Naive thymus-derived CD4-positive, alpha-beta T cell (primary cell): Measurements from ENCODE around the gene GLS2. TPM values are rescaled to one million over a fixed set of nuclear protein-coding genes. Genes with fewer than 3 reads are reported as not detected.

Source experiments
- ATAC-seq: fragments of 150-1000 bp; cut with Tn5 transposase; 2 replicates; pipeline ENCODE4 v1.10.0; 2021; ENCODE audit warnings: mild to moderate bottlenecking, moderate library complexity
- CTCF ChIA-PET: fragments of 350-600 bp; sonication (Branson Sonifier 250); formaldehyde crosslinking; loops from one replicate; lab custom pipeline; 2021; ENCODE audit warnings: antibody characterized with exemption; lab: Charles Lee
- POLR2A ChIA-PET: fragments of 350-600 bp; sonication (Branson Sonifier 250); formaldehyde crosslinking; loops from one replicate; lab custom pipeline; 2021; ENCODE audit warnings: antibody characterized with exemption, inconsistent platforms; lab: Charles Lee
- DNase-seq, 9 donors: peaks; one replicate each; pipeline versions ENCODE4 v3.0.0 to v3.0.0-alpha.2; 2020 to 2022; ENCODE audit warnings: mixed read lengths in 1 of 9
- H3K27ac ChIP-seq: one replicate; pipeline ENCODE4 v1.7.0; 2013; ENCODE audit warnings: mild to moderate bottlenecking, low read depth, low read length, moderate library complexity
- H3K27me3 ChIP-seq, 2 donors: one replicate each; pipeline ENCODE4 v1.7.0; 2013; ENCODE audit warnings: low read length in 2 of 2, mild to moderate bottlenecking in 2 of 2, moderate library complexity in 2 of 2; ENCODE audit not compliant: control insufficient read depth in 2 of 2, insufficient read depth in 2 of 2
- H3K36me3 ChIP-seq, 3 experiments: 1 replicate in 2 of 3; 2 replicates in 1 of 3; pipeline ENCODE4 v1.7.0; 2013; ENCODE audit warnings: low read length in 3 of 3, mild to moderate bottlenecking in 3 of 3, moderate library complexity in 1 of 3; ENCODE audit not compliant: insufficient read depth in 3 of 3, control insufficient read depth in 2 of 3
- H3K4me1 ChIP-seq, 2 donors: one replicate each; pipeline ENCODE4 v1.7.0; 2013; ENCODE audit warnings: low read length in 2 of 2, mild to moderate bottlenecking in 2 of 2, moderate library complexity in 1 of 2; ENCODE audit not compliant: control insufficient read depth in 2 of 2, insufficient read depth in 2 of 2
- H3K4me3 ChIP-seq: 2 replicates; pipeline ENCODE4 v1.7.0; 2013; ENCODE audit warnings: mild to moderate bottlenecking, low read length
- H3K9me3 ChIP-seq, 3 experiments: 1 replicate in 2 of 3; 2 replicates in 1 of 3; pipeline ENCODE4 v1.7.0; 2013; ENCODE audit warnings: low read length in 3 of 3; ENCODE audit not compliant: control insufficient read depth in 2 of 3
- H3K27ac Mint-ChIP-seq, 9 donors: one replicate each; pipeline ENCODE4 v1.8.0; 2020 to 2022; ENCODE audit warnings: mixed read lengths in 9 of 9, mild to moderate bottlenecking in 8 of 9, moderate library complexity in 5 of 9, inconsistent platforms in 2 of 9
- H3K27me3 Mint-ChIP-seq, 5 donors: one replicate each; pipeline ENCODE4 v1.8.0; 2021 to 2022; ENCODE audit warnings: mixed read lengths in 5 of 5, mild to moderate bottlenecking in 1 of 5
- H3K36me3 Mint-ChIP-seq, 5 donors: one replicate each; pipeline ENCODE4 v1.8.0; 2020 to 2022; ENCODE audit warnings: mixed read lengths in 5 of 5, mild to moderate bottlenecking in 3 of 5, inconsistent platforms in 1 of 5
- H3K4me1 Mint-ChIP-seq, 7 donors: one replicate each; pipeline ENCODE4 v1.8.0; 2020 to 2022; ENCODE audit warnings: mixed read lengths in 7 of 7, mild to moderate bottlenecking in 3 of 7, inconsistent platforms in 1 of 7
- H3K4me3 Mint-ChIP-seq, 10 donors: one replicate each; pipeline ENCODE4 v1.8.0; 2020 to 2022; ENCODE audit warnings: mild to moderate bottlenecking in 10 of 10, mixed read lengths in 10 of 10, moderate library complexity in 6 of 10, inconsistent platforms in 2 of 10
- H3K9me3 Mint-ChIP-seq, 11 donors: one replicate each; pipeline ENCODE4 v1.8.0; 2020 to 2022; ENCODE audit warnings: mixed read lengths in 11 of 11, mild to moderate bottlenecking in 4 of 11, inconsistent platforms in 1 of 11, moderate library complexity in 1 of 11
- intact Hi-C, 2 donors: fragments of 100-400 bp; cut with micrococcal nuclease; formaldehyde crosslinking; loops; one replicate each; pipeline ENCODE4 v1.15.1; 2023
- polyA plus RNA-seq, 2 donors: library from polyadenylated mRNA; unstranded; fragments of 300-500 nt; fragmentation: Illumina TruSeq; gene quantifications; one replicate each; pipeline ENCODE4 v1.2.3, GENCODE V29; 2021
- total RNA-seq, 6 experiments: library from RNA in 5 of 6; stranded (reverse) in 5 of 6; gene quantifications; 1 replicate in 5 of 6; 2 replicates in 1 of 6; pipeline ENCODE4 v1.2.3 and lab custom pipeline; 2021 to 2026

GLS2 gene
- total and polyA plus RNA-seq, 7 experiments from 2014 or later: 0.94 to 10.2 (median 5.9) TPM

- peaks cover 0 to 13% (median 5%) of the 10 kb centered on the region in 7 donors for H3K4me1 Mint-ChIP-seq
- no peak for ATAC-seq
- H3K27ac ChIP-seq: no peak overlapping the region
- no peak overlapping the region for H3K4me3 ChIP-seq
- H3K27ac Mint-ChIP-seq: peak overlapping the region in 1 of 9 donors; percentile 67
- H3K4me3 Mint-ChIP-seq: no peak overlapping the region
- no peaks in the 10 kb centered on the region for H3K4me1 ChIP-seq
- H3K36me3 Mint-ChIP-seq: peaks cover 0 to 7% (median 0%) of the 10 kb centered on the region in 5 donors
- peaks cover 0 to 8% (median 0%) of the 10 kb centered on the region in 3 experiments for H3K36me3 ChIP-seq
- H3K9me3 ChIP-seq: no peaks in the 10 kb centered on the region
- ChIA-PET POLR2A (interaction anchor here (0.5 kb wide), 1 partner anchor 81 kb away, joined by 4 read pairs; no protein-coding TSS in a partner anchor), CTCF (interaction anchor here (1.0 kb wide), 1 partner anchor 284 kb away, joined by 3 read pairs; no protein-coding TSS in a partner anchor)
- no peak for DNase-seq
- H3K9me3 Mint-ChIP-seq: no peaks in the 10 kb centered on the region
- H3K27me3 Mint-ChIP-seq: no peaks in the 10 kb centered on the region
- no peaks in the 10 kb centered on the region for H3K27me3 ChIP-seq
- intact Hi-C loops: no loop called here
These were observed 11.8 kb downstream of the GLS2 start for GRCh38 chr12:56476143-56476542.

- peak overlapping the region in 3 of 9 donors; percentile 5 to 71 (median 35) for H3K27ac Mint-ChIP-seq
- no peaks in the 10 kb centered on the region for H3K27me3 ChIP-seq
- peaks cover 0 to 8% (median 0%) of the 10 kb centered on the region in 3 experiments for H3K36me3 ChIP-seq
- no peaks in the 10 kb centered on the region for H3K27me3 Mint-ChIP-seq
- ChIA-PET CTCF (no interaction called here), POLR2A (no interaction called here)
- peaks cover 6% of the 10 kb centered on the region in 2 donors for H3K4me1 ChIP-seq
- intact Hi-C loops: no loop called here
- no peak for ATAC-seq
- H3K4me3 Mint-ChIP-seq: no peak overlapping the region
- no peak for DNase-seq
- no peak overlapping the region for H3K27ac ChIP-seq
- H3K36me3 Mint-ChIP-seq: peaks cover 0 to 7% (median 3%) of the 10 kb centered on the region in 5 donors
- no peak overlapping the region for H3K4me3 ChIP-seq
- no peaks in the 10 kb centered on the region for H3K9me3 ChIP-seq
- no peaks in the 10 kb centered on the region for H3K9me3 Mint-ChIP-seq
- H3K4me1 Mint-ChIP-seq: peaks cover 8 to 25% (median 14%) of the 10 kb centered on the region in 7 donors
These were observed 13.6 kb downstream of the GLS2 start for GRCh38 chr12:56474389-56474788.

DNA sequence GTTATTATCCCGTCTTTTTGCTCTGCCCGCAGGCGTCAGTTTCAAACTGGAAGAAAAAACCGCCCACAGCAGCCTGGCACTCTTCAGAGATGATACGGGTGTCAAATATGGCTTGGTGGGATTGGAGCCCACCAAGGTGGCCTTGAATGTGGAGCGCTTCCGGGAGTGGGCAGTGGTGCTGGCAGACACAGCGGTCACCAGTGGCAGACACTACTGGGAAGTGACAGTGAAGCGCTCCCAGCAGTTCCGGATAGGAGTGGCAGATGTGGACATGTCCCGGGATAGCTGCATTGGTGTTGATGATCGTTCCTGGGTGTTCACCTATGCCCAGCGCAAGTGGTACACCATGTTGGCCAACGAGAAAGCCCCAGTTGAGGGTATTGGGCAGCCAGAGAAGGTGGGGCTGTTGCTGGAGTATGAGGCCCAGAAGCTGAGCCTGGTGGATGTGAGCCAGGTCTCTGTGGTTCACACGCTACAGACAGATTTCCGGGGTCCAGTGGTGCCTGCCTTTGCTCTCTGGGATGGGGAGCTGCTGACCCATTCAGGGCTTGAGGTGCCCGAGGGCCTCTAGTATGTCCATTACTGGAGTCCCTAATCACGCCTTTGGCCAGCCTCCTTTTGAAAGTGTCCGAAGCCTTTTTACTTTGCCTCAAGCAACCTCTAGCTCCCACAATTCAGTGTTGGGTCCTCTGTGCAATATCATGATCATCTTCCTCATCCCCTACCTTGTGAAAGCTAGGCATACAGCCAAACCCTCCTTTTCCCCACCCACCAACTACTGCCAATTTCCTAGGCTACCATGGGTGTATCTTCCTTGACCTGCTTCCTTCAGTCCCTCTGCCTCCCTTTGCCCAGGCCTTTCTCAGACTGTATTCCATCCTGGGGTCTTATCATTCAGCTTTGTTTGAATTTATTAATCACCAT is 18.7 kb downstream of the GLS2 start:
- DNase-seq (peak in 1 of 9 donors; percentile 32), ATAC-seq (no peak)
- POLR2A ChIA-PET: interaction anchor here (0.9 to 3.3 kb wide), 18 partner anchors 8 to 642 kb away, joined by 3 to 16 read pairs (median 4); partner anchors contain the start of genes CNPY2, IL23A, RNF41 and RPL41
- H3K4me3 ChIP-seq: peak overlapping the region; percentile 99
- CTCF ChIA-PET: interaction anchor here (1.0 to 2.2 kb wide), 4 partner anchors 153 to 351 kb away, joined by 3 to 6 read pairs (median 4); partner anchors contain the start of genes CNPY2, RNF41 and ZC3H10
- Mint-ChIP-seq H3K9me3 (no peaks in the 10 kb centered on the region), H3K4me1 (peaks cover 6 to 49% (median 23%) of the 10 kb centered on the region in 7 donors), H3K27me3 (no peaks in the 10 kb centered on the region), H3K27ac (peak overlapping the region; percentile 92 to 99 (median 98)), H3K36me3 (peaks cover 0 to 9% (median 0%) of the 10 kb centered on the region in 5 donors), H3K4me3 (peak overlapping the region; percentile 90 to 99 (median 97))
- intact Hi-C loops: loop anchor here in 1 of 2 donors (2.0 to 5.0 kb wide), 2 partner anchors 20 to 218 kb away; partner anchors contain the start of genes GLS2 and PTGES3
- H3K27me3 ChIP-seq: no peaks in the 10 kb centered on the region
- no peaks in the 10 kb centered on the region for H3K9me3 ChIP-seq
- peaks cover 0 to 12% (median 0%) of the 10 kb centered on the region in 3 experiments for H3K36me3 ChIP-seq
- H3K27ac ChIP-seq: peak overlapping the region; percentile 87
- peaks cover 12 to 17% of the 10 kb centered on the region in 2 donors for H3K4me1 ChIP-seq

- H3K27ac ChIP-seq: peak within 1 kb of the TSS; percentile 87
- ChIA-PET POLR2A (interaction anchor here (0.7 to 3.3 kb wide), 17 partner anchors 9 to 643 kb away, joined by 3 to 16 read pairs (median 4); partner anchors contain the start of genes ANKRD52, BAZ2A, IL23A and PAN2), CTCF (interaction anchor here (1.1 to 2.2 kb wide), 3 partner anchors 153 to 350 kb away, joined by 3 to 6 read pairs (median 5); partner anchors contain the start of genes CNPY2, RNF41 and ZC3H10)
- H3K27me3 Mint-ChIP-seq: no peaks in the 10 kb centered on the region
- peaks cover 0 to 10% (median 0%) of the 10 kb centered on the region in 3 experiments for H3K36me3 ChIP-seq
- no peaks in the 10 kb centered on the region for H3K9me3 Mint-ChIP-seq
- peak within 1 kb of the TSS; percentile 92 to 99 (median 98) for H3K27ac Mint-ChIP-seq
- peaks cover 12 to 20% of the 10 kb centered on the region in 2 donors for H3K4me1 ChIP-seq
- H3K4me3 ChIP-seq: peak within 1 kb of the TSS; percentile 99
- H3K9me3 ChIP-seq: no peaks in the 10 kb centered on the region
- H3K36me3 Mint-ChIP-seq: peaks cover 0 to 9% (median 0%) of the 10 kb centered on the region in 5 donors
- intact Hi-C loops: loop anchor here (1.0 to 5.0 kb wide), 17 partner anchors 19 to 1304 kb away; partner anchors contain the start of genes GLS2 (in 2 of the 2), PTGES3 (in 2 of the 2), STAT2 (in 2 of the 2) and TIMELESS (in 2 of the 2)
- no peaks in the 10 kb centered on the region for H3K27me3 ChIP-seq
- peaks cover 6 to 51% (median 26%) of the 10 kb centered on the region in 7 donors for H3K4me1 Mint-ChIP-seq
- ATAC-seq (peak; percentile 99), DNase-seq (peak; percentile 89 to 97 (median 96))
- H3K4me3 Mint-ChIP-seq: peak within 1 kb of the TSS; percentile 90 to 99 (median 97)
These were observed 19.6 kb downstream of the GLS2 start, which contains the start of gene SPRYD4 for GRCh38 chr12:56468216-56469006. Gene SPRYD4 (plus strand): TSS chr12:56468578. CDS start chr12:56468592, 14 bp downstream.

DNA sequence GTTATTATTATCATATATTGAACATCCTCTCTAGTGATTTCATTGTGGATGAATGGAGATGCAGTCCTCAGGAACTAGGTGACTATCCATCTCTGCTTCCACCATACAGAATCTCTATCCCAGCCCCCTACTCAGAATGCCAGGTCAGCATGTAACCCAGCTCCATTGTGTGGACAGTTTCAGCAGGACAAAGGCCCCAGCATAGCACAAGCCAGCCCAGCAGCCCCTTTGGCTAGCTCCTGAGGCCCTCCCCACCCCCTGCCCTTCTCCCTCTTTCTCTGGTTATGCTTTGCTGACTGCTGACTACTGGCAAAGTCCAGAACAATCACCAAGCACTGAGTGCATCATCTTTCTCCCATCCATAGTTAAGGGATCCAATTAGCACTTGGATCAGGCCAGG is 25.4 kb downstream of the GLS2 start:
- no peaks in the 10 kb centered on the region for H3K36me3 Mint-ChIP-seq
- Histone ChIP-seq H3K9me3 (no peaks in the 10 kb centered on the region), H3K4me1 (peaks cover 0 to 6% of the 10 kb centered on the region in 2 donors), H3K4me3 (no peak overlapping the region), H3K27ac (no peak overlapping the region), H3K36me3 (no peaks in the 10 kb centered on the region), H3K27me3 (no peaks in the 10 kb centered on the region)
- ATAC-seq (no peak), DNase-seq (no peak)
- H3K9me3 Mint-ChIP-seq: no peaks in the 10 kb centered on the region
- H3K4me1 Mint-ChIP-seq: peaks cover 0 to 14% (median 7%) of the 10 kb centered on the region in 7 donors
- H3K4me3 Mint-ChIP-seq: no peak overlapping the region
- no peaks in the 10 kb centered on the region for H3K27me3 Mint-ChIP-seq
- CTCF ChIA-PET: interaction anchor here (1.1 to 4.0 kb wide), 6 partner anchors 13 to 343 kb away, joined by 4 to 22 read pairs (median 18); partner anchors contain the start of genes SMARCC2, STAT2 and TIMELESS
- intact Hi-C loops: loop anchor here in 1 of 2 donors (5.0 kb wide), 1 partner anchor 255 kb away; no protein-coding TSS in a partner anchor
- POLR2A ChIA-PET: interaction anchor here (0.6 to 2.9 kb wide), 5 partner anchors 13 to 344 kb away, joined by 4 to 18 read pairs (median 11); partner anchors contain the start of genes CNPY2, SMARCC2, TIMELESS and ZC3H10
- H3K27ac Mint-ChIP-seq: no peak overlapping the region
